HCT116 (cell line): ENCODE data around the gene TRPM3. TPM values are rescaled to one million over a fixed set of nuclear protein-coding genes. Genes with fewer than 3 reads are reported as not detected.

ENCODE experiments used
- ATAC-seq: fragments of 200-7000 bp; cut with Tn5 transposase; 2 replicates; pipeline ENCODE4 v1.9.1; 2020; ENCODE audit warnings: mild to moderate bottlenecking, moderate library complexity
- BruUV-seq: library from RNA; stranded (reverse); fragments of 400-500 nt; replicated peaks from 2 replicates; lab custom pipeline; 2021; lab: Mats Ljungman, UMichigan
- CTCF ChIA-PET: fragments of 300-600 bp; sonication (Branson Sonifier 250); formaldehyde crosslinking; loops from one replicate; lab custom pipeline; 2021; ENCODE audit warnings: antibody characterized with exemption; lab: Charles Lee
- POLR2A ChIA-PET: fragments of 300-600, 350-600 bp; sonication (Branson Sonifier 250); formaldehyde crosslinking; loops from one replicate; lab custom pipeline; 2021; ENCODE audit warnings: antibody characterized with exemption; lab: Charles Lee
- RAD21 ChIA-PET, 2 experiments: fragments of 300-600 bp; sonication (Branson Sonifier 250); formaldehyde crosslinking; loops; one replicate each; lab custom pipeline; 2023; ENCODE audit warnings: low total read pairs in 2 of 2; ENCODE audit not compliant: uncharacterized antibody in 2 of 2, unreplicated experiment in 2 of 2, low non-redundant PET in 1 of 2; lab: Charles Lee
- DNase-seq: peaks from one replicate; pipeline ENCODE4 v3.0.0-alpha.2; 2010; ENCODE audit warnings: low read depth, low spot score
- H2AFZ ChIP-seq: fragments of 200-600 bp; shearing (Covaris generic), sonication (generic); 2 replicates; pipeline ENCODE4 v1.6.1; 2017; ENCODE audit warnings: low read depth, mixed run types, mixed read lengths, antibody characterized with exemption, low read length; ENCODE audit not compliant: poor library complexity, severe bottlenecking
- H3K27ac ChIP-seq: 2 replicates; pipeline ENCODE4 v1.5.1; 2012; ENCODE audit warnings: low read depth, low read length
- H3K27me3 ChIP-seq: fragments of 200-600 bp; sonication (generic); 2 replicates; pipeline ENCODE4 v1.6.1; 2016; ENCODE audit warnings: mixed run types, low read length, mixed read lengths; ENCODE audit not compliant: insufficient read depth
- H3K36me3 ChIP-seq, 2 experiments: fragments of 200-500 bp in 1 of 2; fragments of 200-600 bp in 1 of 2; sonication (Bioruptor generic) in 1 of 2; sonication (generic) in 1 of 2; 2 replicates each; pipeline versions ENCODE4 v1.5.1 to v1.6.1; 2014 to 2016; ENCODE audit warnings: low read length in 2 of 2, inconsistent platforms in 1 of 2, mixed read lengths in 1 of 2, mixed run types in 1 of 2; ENCODE audit not compliant: insufficient read depth in 2 of 2, control insufficient read depth in 1 of 2
- H3K4me1 ChIP-seq, 2 experiments: fragments of 200-600 bp in 1 of 2; sonication (generic) in 1 of 2; 2 replicates each; pipeline versions ENCODE4 v1.5.1 to v1.6.1; 2012 to 2017; ENCODE audit warnings: low read length in 2 of 2, inconsistent platforms in 1 of 2, mild to moderate bottlenecking in 1 of 2, mixed read lengths in 1 of 2, mixed run types in 1 of 2, moderate library complexity in 1 of 2; ENCODE audit not compliant: insufficient read depth in 2 of 2, control insufficient read depth in 1 of 2
- H3K4me2 ChIP-seq: fragments of 200-600 bp; sonication (generic); 2 replicates; pipeline ENCODE4 v1.6.1; 2017; ENCODE audit warnings: mixed run types, low read length, mixed read lengths
- H3K4me3 ChIP-seq, 2 experiments: fragments of 200-600 bp in 1 of 2; sonication (generic) in 1 of 2; replicated peaks in 1 of 2; 2 replicates each; pipeline ENCODE4 v1.5.1; 2011 to 2016; ENCODE audit warnings: low read length in 2 of 2, control low read depth in 1 of 2, low read depth in 1 of 2, mild to moderate bottlenecking in 1 of 2, mixed read lengths in 1 of 2, mixed run types in 1 of 2
- H3K79me2 ChIP-seq: fragments of 200-600 bp; sonication (generic); 2 replicates; pipeline ENCODE4 v1.6.1; 2017; ENCODE audit warnings: mild to moderate bottlenecking, mixed run types, low read length, moderate library complexity, mixed read lengths; ENCODE audit not compliant: insufficient read depth
- H3K9ac ChIP-seq: fragments of 200-600 bp; sonication (generic); 2 replicates; pipeline ENCODE4 v1.6.1; 2016; ENCODE audit warnings: low read length, mixed read lengths
- H3K9me2 ChIP-seq: fragments of 200-600 bp; sonication (generic), shearing (Covaris generic); 2 replicates; pipeline ENCODE4 v1.6.1; 2017; ENCODE audit warnings: mixed run types, mild to moderate bottlenecking, moderate library complexity; ENCODE audit not compliant: insufficient read depth
- H3K9me3 ChIP-seq, 2 experiments: fragments of 200-500 bp in 1 of 2; fragments of 200-600 bp in 1 of 2; sonication (Bioruptor generic) in 1 of 2; sonication (generic) in 1 of 2; 2 replicates each; pipeline ENCODE4 v1.6.1; 2014 to 2017; ENCODE audit warnings: low read length in 2 of 2, mixed read lengths in 2 of 2, inconsistent platforms in 1 of 2, low read depth in 1 of 2, mild to moderate bottlenecking in 1 of 2, mixed run types in 1 of 2, moderate library complexity in 1 of 2; ENCODE audit not compliant: control insufficient read depth in 1 of 2, insufficient read depth in 1 of 2
- H4K20me1 ChIP-seq: fragments of 200-600 bp; sonication (generic), shearing (Covaris generic); 2 replicates; pipeline ENCODE4 v1.6.1; 2017; ENCODE audit warnings: mixed run types, mild to moderate bottlenecking, moderate library complexity; ENCODE audit not compliant: insufficient read depth
- ELF1 ChIP-seq: IDR thresholded peaks from 2 replicates; pipeline ENCODE4 v1.6.1; 2012; ENCODE audit warnings: low read depth, borderline replicate concordance
- SP1 ChIP-seq: IDR thresholded peaks from 2 replicates; pipeline ENCODE4 v1.6.1; 2012; ENCODE audit warnings: low read depth
- YY1 ChIP-seq: IDR thresholded peaks from 2 replicates; pipeline ENCODE4 v1.6.1; 2011; ENCODE audit warnings: low read length, low read depth, moderate library complexity, mild to moderate bottlenecking; ENCODE audit not compliant: insufficient replicate concordance; ENCODE audit errors: extremely low read depth
- ZNF274 ChIP-seq: fragments of 200-500 bp; sonication (Bioruptor generic); IDR thresholded peaks from 2 replicates; pipeline ENCODE4 v1.6.1; 2014; ENCODE audit warnings: mild to moderate bottlenecking, low read depth, low read length, inconsistent platforms
- intact Hi-C: fragments of 100-400 bp; cut with micrococcal nuclease; formaldehyde crosslinking; loops from 2 replicates; pipeline ENCODE4 v1.10.0; 2022
- total RNA-seq: library from RNA; stranded (reverse); gene quantifications from one replicate; pipeline ENCODE4 v1.2.1, GENCODE V29; 2021; ENCODE audit not compliant: unreplicated experiment
- TF ChIP-seq, protein P1 (sequence below): IDR thresholded peaks from 2 replicates; pipeline ENCODE4 v1.6.1; 2011; ENCODE audit warnings: mild to moderate bottlenecking, low read length, moderate library complexity; ENCODE audit not compliant: insufficient replicate concordance; ENCODE audit errors: extremely low read depth

Gene TRPM3
- total RNA-seq, 1 experiment from 2014 or later, result not detected

DNA sequence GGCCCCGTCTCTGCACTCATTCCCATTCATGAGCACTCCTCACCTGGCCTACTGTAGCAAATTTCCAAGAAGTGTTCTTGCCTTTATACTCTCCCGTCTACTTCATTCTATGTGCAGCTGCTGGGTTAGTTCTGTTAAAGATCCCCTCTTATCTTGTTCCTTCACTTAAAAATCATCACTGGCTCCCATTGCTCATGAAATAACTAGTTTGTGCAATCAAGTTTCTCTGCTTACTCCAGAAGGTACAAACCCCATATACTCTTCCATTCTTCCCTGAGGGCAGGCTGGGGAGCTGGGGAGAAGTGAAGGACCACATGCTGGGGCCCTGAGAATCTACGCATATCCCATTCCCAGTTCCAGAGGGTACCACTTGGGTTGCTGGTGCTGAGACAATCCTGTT is 622.6 kb downstream of the TRPM3 start:
- ChIA-PET RAD21 (no interaction called here), CTCF (no interaction called here), POLR2A (no interaction called here)
- intact Hi-C loops, result no loop called here
- no peaks in the 10 kb centered on the region for H3K9me3 ChIP-seq
- H3K27me3 ChIP-seq, result no peaks in the 10 kb centered on the region
- no peaks in the 10 kb centered on the region for H3K4me1 ChIP-seq
- no peaks in the 10 kb centered on the region for H3K9me2 ChIP-seq
- H3K4me2 ChIP-seq, result no peak overlapping the region
- ATAC-seq (no peak), DNase-seq (no peak)
- no peak overlapping the region for H2AFZ ChIP-seq
- H3K4me3 ChIP-seq, result no peak overlapping the region
- BruUV-seq, result no TSS peak
- no peak overlapping the region for H3K9ac ChIP-seq
- TF ChIP-seq YY1, result no peak
- no peaks in the 10 kb centered on the region for H3K36me3 ChIP-seq
- no peaks in the 10 kb centered on the region for H3K79me2 ChIP-seq
- no peak overlapping the region for H3K27ac ChIP-seq
- H4K20me1 ChIP-seq, result no peaks in the 10 kb centered on the region

DNA sequence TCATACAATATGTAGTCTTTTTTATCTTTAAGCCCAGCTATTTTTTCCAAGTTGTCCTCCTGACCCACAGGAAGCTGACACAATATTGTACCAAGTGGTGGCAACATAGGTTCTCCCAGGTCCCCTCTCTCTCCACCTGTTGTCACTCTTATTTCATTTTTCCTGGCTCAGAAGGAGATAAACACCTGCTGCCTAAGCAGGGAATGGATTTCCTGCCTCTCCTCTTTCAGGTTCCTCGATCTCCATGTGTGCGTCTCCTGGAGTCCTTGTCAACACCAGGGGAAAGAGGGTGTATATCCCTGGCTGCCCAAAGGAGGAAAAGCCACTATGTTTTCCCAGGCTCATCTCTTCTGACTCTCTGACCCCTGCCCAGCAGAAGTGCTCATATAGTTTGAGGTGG is 625.2 kb downstream of the TRPM3 start:
- H3K27me3 ChIP-seq, result no peaks in the 10 kb centered on the region
- H3K9me2 ChIP-seq, result no peaks in the 10 kb centered on the region
- H3K4me3 ChIP-seq, result no peak overlapping the region
- DNase-seq (no peak), ATAC-seq (no peak)
- intact Hi-C loops, result no loop called here
- H4K20me1 ChIP-seq, result no peaks in the 10 kb centered on the region
- no peak overlapping the region for H3K9ac ChIP-seq
- H3K4me2 ChIP-seq, result no peak overlapping the region
- no peak overlapping the region for H3K27ac ChIP-seq
- ChIA-PET POLR2A (no interaction called here), CTCF (no interaction called here), RAD21 (no interaction called here)
- H2AFZ ChIP-seq, result no peak overlapping the region
- no TSS peak for BruUV-seq
- no peaks in the 10 kb centered on the region for H3K36me3 ChIP-seq
- no peaks in the 10 kb centered on the region for H3K4me1 ChIP-seq
- no peaks in the 10 kb centered on the region for H3K9me3 ChIP-seq
- H3K79me2 ChIP-seq, result no peaks in the 10 kb centered on the region
- TF ChIP-seq, protein P1, sequence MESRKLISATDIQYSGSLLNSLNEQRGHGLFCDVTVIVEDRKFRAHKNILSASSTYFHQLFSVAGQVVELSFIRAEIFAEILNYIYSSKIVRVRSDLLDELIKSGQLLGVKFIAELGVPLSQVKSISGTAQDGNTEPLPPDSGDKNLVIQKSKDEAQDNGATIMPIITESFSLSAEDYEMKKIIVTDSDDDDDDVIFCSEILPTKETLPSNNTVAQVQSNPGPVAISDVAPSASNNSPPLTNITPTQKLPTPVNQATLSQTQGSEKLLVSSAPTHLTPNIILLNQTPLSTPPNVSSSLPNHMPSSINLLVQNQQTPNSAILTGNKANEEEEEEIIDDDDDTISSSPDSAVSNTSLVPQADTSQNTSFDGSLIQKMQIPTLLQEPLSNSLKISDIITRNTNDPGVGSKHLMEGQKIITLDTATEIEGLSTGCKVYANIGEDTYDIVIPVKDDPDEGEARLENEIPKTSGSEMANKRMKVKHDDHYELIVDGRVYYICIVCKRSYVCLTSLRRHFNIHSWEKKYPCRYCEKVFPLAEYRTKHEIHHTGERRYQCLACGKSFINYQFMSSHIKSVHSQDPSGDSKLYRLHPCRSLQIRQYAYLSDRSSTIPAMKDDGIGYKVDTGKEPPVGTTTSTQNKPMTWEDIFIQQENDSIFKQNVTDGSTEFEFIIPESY, result no peak
- TF ChIP-seq YY1 (no peak), ELF1 (no peak), ZNF274 (no peak), SP1 (no peak)
